HG03045 (cell line): ENCODE data around the gene C6orf15.

Experiments
- ATAC-seq: cut with Tn5 transposase; IDR thresholded peaks from one replicate; pipeline ENCODE4 v1.9.1; 2021; ENCODE audit warnings: mild to moderate bottlenecking, moderate library complexity; ENCODE audit not compliant: unreplicated experiment

Gene C6orf15

DNA sequence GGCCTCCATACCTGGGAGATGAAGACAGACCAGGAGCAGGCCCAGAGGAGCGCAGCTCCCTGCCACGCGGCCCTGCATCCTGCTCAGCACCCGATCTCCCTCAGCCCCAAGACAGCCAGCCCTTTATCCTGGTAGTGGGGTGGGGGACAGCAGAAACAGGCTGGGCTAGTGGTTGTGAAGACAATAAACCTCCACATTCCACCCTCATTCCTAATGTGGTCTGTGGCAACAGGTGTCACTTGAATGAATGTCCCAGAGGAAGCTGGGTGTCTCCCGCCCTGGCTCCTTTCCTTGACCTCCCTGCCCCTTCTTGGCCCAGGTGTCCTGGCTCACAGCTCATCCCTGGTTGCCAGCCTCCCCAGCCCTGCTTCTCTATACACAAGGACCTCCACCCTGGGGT, at the start of gene C6orf15:
C6orf15 (minus strand) TSS at position 98 of the 400 bp plus-strand sequence; CDS start at position 78, 20 bp downstream.
- ATAC-seq, result no peak

DNA sequence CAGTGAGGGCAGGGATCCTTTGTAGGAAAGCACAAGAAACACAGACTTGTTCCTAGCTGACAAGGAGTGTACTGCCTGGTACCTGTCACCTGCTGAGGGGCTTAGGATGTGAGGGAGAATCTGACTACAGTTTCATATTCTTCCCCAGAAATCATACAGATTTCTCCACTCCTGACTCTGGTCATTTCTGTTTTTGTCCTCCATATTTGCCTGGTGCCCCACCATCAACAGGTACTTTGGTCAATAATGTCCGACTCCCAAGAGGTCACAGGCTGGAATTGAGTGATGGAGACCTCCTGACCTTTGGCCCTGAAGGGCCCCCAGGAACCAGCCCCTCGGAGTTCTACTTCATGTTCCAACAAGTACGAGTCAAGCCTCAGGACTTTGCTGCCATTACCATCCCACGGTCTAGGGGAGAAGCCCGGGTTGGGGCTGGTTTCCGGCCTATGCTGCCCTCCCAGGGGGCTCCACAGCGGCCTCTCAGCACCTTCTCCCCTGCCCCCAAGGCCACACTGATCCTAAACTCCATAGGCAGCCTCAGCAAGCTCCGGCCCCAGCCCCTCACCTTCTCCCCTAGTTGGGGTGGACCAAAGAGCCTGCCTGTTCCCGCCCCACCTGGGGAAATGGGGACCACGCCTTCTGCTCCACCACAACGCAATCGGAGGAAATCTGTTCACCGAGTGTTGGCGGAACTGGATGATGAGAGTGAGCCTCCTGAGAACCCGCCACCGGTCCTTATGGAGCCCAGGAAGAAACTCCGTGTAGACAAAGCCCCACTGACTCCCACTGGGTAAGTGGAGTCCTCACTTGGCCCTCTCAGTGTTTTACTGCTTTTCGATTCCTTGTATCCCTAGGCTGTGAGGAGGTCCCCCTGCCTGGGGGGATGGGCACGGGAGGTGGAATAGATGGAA, 49.1 kb upstream of the C6orf15 start:
- no peak for ATAC-seq

DNA sequence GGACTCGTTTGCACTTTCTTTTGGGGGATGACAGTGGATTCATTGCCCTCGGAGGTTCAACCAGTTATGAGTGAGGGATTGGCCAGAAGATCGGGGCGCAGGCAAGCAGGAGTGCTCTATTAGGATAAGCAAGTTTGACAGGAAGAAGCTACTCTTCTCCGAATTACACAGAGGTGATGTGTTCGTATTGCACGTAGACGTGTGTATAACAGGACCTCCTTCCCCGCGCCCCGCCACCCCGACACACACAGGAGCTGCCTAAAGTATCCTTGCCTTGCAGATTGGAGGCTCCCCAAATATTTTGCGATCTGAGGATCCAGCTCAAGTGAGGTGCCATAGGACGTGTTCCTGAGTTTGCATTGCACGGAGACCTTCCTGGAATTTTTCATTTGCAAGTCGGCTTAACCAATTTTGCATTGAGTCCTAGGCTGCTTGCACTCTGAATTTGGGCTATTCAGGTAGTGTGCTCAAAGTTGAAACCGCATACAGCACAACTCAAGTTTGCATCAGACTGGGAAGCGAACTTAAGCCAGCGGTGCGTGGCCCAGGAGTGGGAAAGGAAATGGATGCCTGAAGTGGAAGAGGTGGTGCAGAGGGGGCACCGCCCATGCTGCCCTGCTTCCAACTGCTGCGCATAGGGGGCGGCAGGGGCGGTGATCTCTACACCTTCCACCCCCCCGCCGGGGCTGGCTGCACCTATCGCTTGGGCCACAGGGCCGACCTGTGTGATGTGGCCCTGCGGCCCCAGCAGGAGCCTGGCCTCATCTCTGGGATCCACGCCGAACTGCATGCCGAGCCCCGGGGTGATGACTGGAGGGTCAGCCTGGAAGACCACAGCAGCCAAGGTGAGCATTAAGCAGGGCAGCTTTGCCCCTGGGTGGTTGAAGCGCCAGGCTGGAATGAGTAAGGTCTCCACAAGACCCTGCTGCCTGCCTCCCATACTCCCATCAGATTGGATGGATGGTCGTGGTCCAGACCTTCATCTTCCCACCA, 46.8 kb upstream of the C6orf15 start:
- no peak for ATAC-seq

DNA sequence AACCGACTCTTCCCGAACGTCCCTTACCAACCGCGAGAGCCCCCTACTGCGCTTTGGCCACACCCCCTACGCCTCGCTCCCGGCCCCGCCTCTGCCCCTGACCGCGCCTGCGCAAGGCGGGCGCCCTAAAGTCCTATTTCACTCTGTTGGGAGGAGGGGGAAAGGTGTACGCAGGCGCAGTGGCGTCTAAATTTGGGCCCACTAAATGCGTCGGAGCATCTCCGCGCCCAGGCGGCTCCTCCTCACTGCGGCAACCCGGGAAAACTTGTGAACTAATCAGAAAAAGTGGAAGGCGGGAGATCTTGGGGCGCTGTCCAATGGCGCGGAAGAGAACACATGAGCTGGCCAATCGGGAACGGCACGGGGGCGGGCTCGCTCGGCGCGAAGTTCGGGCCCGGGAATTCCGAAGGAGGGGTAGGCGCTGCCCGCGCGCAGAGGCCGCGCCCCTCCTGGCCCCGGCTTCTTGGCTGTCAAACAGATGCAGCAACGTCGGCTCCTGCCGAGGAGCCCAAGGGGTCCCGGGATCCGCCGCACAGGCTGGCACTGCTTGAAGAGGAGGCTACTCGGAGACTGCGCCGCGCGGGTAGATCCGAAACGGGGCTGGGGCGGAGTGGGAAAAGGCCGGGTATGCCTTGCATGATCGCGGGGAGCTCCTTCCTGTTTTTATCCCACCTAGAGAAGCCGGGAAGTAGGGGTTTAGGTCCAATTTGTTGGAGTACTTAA, 45.9 kb upstream of the C6orf15 start, which contains the start of gene TCF19:
TCF19 (plus strand) TSS at position 450 of the 723 bp plus-strand sequence. CDS start 881 bp downstream, outside the sequence.
- peak; percentile 84 for ATAC-seq

DNA sequence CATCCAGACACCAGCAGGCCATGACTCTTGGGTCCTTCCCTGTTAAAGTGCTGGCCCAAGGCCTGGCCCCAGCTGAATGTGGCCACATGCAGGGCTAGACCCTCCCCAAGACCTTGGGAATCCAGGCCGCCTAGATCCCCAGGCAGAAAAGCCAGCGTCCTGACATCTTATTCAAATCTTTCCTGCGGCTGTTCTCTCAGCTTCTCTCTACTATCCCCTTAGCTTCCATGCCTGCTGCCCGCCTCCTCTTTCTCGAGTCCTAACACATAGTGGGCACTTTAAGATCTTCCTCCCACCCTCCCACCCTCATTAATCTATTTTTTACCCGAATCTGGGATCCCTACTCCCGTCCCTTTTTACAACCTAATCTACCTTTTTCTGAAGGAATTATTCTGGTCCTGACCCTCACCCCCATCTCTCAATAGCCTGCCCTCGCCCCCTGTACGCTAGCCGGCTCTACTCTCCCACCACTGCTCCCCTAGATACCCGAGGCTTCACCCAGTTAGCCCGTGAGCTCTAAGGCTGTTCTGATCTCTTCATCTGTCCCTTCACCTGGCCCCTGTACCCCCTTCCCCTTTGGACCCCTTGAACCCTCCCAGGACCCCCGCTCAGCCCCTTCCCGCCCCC, 45.3 kb upstream of the C6orf15 start, which contains the start of gene CCHCR1:
CCHCR1 (minus strand) TSS at position 290 of the 627 bp plus-strand sequence; CDS start at position 88, 202 bp downstream.
- ATAC-seq, result no peak

DNA sequence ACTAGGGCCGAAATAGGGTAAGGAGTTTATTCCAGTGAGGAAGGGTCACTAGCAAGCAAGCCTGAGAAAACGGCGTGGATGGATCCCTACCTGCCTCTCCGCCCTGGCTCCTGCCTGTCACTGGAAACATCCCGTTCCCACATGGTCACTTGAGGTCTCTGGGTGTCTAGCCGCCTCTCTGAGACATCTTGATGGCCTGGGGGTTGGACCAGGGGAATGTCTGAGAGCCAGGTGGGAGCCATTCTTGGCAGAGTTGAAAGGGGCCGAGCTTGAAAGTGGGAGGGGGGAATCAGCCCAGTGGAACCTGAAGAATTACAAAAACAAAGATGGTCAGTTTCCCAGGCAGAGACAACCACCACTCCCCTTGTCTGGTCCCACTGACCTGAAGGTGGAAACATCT, 44.3 kb upstream of the C6orf15 start:
- ATAC-seq, result no peak

DNA sequence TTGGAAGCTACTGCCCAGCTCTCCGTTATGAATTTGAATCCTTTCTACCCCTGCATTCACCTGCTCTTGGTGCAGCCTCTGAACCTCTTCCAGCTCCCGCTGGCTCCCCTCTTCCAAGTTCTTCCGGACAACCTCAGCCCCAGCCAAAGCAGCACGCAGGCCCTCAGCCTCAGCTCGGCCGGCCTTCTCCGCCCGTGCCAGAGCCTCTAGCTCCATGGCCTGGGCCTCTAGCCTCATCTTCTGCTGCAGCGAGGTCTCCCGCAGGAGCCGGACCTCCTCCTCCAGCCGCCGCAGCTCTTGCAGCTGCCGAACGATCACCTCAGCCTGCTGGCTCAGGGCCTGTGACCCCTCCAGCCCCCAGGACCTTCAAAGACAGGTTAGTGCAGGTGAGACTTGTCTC, 42.1 kb upstream of the C6orf15 start:
- ATAC-seq, result no peak

DNA sequence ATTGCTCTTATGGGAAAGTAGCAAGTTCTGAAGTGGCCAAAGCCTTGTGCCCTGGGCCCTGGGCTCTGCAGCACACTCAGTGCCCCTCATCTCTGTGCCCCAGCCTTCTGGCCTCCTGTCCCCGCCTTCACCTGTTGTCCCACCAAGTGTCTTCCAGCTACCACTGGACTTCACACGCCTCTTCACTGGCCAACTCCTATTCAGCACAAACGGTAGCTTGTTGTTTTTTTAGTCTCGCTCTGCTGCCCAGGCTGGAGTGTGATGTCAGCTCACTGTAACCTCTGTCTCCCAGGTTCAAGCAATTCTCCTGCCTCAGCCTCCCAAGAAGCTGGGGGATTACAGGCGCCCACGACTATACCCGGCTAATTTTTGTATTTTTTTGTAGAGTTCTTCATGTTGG, 40.4 kb upstream of the C6orf15 start:
- ATAC-seq, result no peak

DNA sequence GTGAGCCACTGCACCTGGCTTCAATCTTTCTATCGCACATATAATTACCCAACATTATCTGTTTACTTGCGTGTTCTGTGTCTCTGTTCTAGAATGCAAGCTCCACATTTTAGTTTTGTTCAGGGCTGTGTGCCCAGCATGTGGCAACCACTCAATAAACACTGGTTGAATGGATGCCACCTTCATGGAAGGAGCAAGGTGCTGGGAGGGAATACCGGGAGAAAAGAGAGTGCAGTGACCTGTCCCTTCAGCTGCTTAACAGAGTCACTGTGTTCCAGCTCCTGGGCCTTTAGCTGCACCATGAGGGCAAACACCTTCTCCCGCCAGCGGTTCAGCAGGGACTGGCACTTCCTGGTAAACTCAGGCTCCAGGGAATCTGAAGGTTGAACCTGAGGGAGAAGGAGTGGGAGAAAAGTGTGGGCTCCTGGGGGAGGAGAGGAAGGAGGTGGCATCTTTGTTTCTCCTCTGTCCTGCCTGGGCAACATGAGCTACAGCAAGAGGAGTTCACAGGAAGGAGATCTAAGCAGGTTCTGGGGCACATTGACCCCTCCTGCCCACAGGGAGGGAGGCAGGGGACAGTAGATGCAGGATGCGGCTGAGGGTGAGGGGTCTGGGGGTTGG, 37.6 kb upstream of the C6orf15 start:
- ATAC-seq, result no peak

DNA sequence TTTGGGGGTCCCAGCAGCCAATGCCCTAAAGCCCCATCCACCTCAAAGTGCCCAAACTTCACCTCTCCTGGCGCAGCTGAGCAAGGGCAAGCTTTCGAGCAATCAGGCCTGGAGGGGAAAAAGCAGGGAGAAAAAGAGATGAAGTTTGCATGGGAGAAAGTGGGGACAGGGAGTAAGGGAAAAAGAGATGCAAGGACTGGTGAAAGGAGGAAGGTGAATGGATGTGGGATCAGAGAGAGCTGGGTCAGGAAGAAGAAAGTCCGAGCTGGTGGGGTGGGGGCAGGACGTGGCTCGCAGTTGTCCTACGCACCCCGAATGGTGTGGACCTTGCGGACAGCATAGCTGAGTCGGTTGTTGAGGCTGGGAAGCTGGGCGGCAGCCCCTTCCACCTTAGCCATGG, 33.0 kb upstream of the C6orf15 start:
- no peak for ATAC-seq

DNA sequence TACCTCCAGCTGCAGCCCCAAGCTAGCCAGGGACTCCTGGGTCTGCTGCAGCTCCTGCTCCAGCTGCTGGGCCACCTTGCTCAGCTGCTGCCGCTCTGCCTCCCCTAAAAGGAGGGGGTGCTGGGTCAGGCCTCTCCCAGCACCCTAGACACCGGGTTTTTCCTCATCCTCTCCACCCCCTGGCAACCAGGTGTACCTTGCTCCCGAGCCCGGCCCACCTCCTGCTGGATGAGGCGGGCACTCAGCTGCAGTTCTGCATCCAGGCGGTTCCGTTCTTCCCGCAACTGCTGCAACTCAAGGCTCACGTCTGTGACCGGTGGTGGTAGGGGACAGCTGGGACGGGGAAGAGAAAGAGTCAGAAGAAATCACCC, 32.6 kb upstream of the C6orf15 start:
- ATAC-seq, result no peak

DNA sequence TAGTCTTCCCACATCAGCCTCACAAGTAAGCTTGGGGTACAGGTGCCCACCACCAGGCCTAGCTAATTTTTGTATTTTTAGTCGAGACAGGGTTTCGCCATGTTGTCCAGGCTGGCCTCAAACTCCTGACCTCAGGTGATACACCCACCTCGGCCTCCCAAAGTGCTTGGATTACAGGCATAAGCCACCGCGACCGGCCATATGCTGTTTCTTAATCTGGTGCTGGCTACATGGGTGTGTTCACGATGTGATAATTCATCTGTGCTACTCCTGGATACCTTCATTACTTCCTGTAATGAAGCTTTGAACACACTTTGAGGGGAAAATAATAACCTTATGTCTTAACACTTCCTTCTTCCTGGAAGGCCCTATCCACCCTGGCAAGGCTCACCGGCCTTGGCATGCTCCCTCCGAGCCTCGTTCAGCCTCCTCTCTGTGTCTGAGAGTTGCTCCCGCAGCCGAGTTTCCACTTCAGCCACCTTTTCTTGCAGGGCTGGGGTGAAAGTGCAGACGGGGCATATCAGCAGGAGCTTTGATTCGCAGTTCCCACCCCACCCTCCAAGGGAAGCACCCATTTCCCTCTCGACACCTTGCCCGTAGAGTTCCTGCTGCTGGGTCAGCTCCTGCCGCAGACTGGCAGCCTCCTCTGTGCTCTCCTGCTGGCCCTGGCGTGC, 32.1 kb upstream of the C6orf15 start:
- no peak for ATAC-seq

DNA sequence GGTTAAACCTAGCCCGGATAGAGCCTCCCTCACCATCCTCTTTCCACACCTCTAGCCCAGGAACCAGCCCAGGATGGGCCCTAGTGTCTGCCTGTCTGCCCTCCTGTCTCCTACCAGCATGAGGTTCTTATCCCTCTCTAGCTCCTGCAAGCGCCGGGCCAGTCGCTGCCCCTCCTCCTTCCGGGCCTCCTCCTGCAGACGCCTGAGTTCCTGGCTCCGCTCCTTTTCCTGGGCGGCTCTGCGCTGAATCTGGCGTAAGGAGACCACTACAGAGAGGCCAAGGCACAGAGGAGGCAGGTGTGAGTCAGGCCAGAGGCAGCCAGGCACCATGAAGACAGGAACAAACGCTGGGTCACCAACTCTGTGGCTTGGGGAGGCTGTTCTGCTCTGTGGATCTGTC, 30.8 kb upstream of the C6orf15 start:
- ATAC-seq, result no peak

DNA sequence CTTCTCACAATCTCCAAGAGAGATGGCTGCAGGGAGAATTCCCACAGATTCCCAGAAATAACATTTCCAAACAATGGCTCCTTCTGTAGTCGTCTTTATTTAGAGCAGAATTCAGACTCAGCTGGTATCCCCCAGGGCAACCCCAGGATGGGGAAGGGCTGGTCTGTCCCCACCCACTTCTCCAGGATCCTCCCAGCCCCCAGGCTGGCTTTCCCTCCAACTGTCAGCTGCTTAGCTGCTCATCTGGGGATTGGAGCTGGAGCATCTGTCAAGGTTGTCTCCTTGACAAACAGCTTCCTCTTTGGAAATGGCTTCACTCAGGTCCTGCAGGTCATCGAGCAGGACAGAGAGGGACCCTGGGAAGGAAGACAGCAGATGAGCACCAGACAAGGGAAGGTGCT, 30.0 kb upstream of the C6orf15 start:
- ATAC-seq, result no peak

DNA sequence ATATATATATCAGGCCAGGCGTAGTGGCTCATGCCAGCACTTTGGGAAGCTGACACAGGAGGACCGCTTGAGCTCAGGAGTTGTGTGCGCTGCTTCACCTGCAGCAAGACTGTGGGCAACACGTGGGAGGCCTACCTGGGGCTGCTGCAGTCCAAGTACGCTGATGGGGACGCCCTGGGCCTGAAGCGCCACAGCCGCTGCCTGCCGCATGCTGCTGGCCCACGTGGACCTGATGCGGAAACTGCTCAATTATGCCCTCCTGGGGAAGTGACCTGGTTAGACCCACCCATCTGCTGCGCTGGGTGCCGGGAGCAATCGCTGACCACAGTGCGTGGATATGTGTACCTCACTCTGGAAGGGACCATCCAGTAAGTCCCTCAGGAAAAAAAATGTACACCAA, 28.3 kb upstream of the C6orf15 start:
- ATAC-seq, result no peak

DNA sequence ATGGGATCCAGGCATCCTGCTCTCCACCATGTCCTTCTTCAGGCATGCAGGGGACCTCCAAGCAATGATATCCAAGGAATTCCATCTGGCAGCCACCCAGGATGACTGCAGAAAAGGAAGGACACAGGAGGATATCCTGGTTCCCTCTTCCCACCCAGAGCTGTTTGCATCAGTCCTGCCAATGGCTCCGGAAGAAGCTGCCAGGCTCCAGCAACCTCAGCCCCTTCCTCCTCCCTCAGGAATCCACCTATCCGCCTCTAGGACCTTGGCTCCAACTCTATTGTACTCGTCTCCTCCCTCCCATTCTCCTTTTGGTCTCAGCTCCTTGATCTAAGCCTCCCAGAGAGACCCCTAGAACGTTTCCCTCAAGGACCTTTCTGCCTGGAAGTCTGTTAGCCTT, 27.2 kb upstream of the C6orf15 start:
- no peak for ATAC-seq

DNA sequence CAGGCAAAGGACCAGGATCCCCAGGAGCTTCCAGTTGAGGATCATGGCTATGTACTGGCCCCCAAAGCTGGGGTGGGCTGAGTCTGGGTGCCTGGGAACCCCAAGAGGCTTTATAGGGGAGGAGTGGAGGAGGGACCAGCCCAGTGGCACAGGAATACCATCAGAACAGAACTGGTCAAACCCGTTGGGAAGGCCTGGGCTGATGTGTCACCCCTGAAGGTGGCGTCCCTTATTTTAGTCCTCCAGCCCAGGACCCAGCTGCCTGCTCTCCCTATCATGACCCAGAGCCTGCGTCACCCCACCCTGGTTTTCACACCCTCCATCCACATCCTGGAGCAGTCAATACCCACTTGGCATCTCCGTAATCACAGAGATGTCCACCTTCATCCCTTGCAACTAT, 26.6 kb upstream of the C6orf15 start, which contains the start of gene PSORS1C2:
PSORS1C2 (minus strand) TSS at position 85 of the 400 bp plus-strand sequence; CDS start at position 45, 40 bp downstream.
- ATAC-seq, result no peak

DNA sequence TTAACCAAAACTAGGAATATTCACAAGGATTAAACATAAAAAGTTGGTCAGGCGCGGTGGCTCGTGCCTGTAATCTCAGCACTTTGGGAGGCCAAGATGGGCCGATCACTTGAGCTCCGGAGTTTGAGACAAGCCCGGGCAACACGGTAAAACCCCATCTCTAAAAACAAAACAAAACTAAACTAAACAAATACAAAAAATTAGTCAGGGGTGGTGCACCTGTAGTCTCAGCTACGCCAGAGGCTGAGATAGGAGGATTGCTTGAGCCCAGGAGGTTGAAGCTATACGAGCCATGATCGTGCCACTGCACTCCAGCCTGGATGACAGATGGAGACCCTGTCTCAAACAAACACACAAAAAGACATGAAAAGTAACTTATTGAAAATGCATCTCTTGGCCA, 23.3 kb upstream of the C6orf15 start:
- ATAC-seq, result no peak

DNA sequence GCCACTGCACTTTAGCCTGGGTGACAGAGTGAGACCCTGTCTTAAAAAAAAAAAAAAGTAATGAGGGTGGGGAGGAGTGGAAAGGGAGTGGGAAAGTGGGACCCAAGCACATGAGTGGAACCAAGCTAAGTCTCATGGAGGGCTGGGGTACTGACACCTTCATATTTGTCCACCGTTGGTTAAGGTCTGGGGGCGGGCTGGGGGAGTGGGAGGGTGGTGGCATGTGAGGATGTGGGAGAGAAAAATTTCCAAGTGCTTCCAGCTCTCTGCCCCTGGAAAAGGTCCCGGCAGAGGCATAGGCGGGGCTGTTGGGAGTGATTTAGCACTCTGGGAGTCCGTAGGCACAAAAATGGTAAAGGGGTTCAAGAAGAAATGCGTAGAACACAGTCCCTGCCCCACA, 20.4 kb upstream of the C6orf15 start:
- ATAC-seq, result no peak
